K562 (cell line): ENCODE results near the gene CDCP1. TPM values are rescaled to one million over a fixed set of nuclear protein-coding genes. Genes with fewer than 3 reads are reported as not detected.

Source experiments
- ATAC-seq: fragments of 200-7000 bp; cut with Tn5 transposase; 3 replicates; pipeline ENCODE4 v1.9.1; 2020; ENCODE audit warnings: moderate library complexity
- BruUV-seq: library from RNA; stranded (reverse); fragments of 400-500 nt; replicated peaks from 2 replicates; lab custom pipeline; 2021; lab: Mats Ljungman, UMichigan
- CTCF ChIA-PET: fragments of 300-600 bp; formaldehyde crosslinking; extraction: SDS; loops from one replicate; lab custom pipeline; 2021; ENCODE audit warnings: low intra/inter-chr PET ratio; lab: Yijun Ruan, JAX
- POLR2A ChIA-PET: fragments of 300-600, 350-650 bp; sonication (Branson Sonifier 250); formaldehyde crosslinking; extraction: SDS; loops from one replicate; lab custom pipeline; 2021; ENCODE audit warnings: antibody characterized with exemption, inconsistent platforms; lab: Yijun Ruan, JAX
- DNase-seq, 4 experiments: peaks; one replicate each; pipeline versions ENCODE4 v3.0.0 to v3.0.0-alpha.2; 2011 to 2018; ENCODE audit warnings: low spot score in 3 of 4, mixed read lengths in 3 of 4; ENCODE audit errors: extremely low read depth in 1 of 4
- FAIRE-seq: peaks from 2 replicates; lab custom pipeline; 2011; peaks lifted over from hg19 to GRCh38; lab: Jason Lieb, UNC
- H2AFZ ChIP-seq: 2 replicates; pipeline ENCODE4 v1.6.0; 2011; ENCODE audit warnings: low read depth, low read length, control low read depth, inconsistent platforms
- H3K27ac ChIP-seq: fragments of 200-600 bp; 3 replicates; pipeline ENCODE4 v1.8.0; 2011; ENCODE audit warnings: low read depth, mild to moderate bottlenecking, control low read depth, inconsistent platforms, low read length, moderate library complexity, mixed read lengths; ENCODE audit errors: extremely low read depth
- H3K27me3 ChIP-seq, 2 experiments: fragments of 300-600 bp in 1 of 2; 2 replicates in 1 of 2; 3 replicates in 1 of 2; pipeline versions ENCODE4 v1.6.0 to v1.8.0; 2011; ENCODE audit warnings: inconsistent platforms in 2 of 2, low read length in 2 of 2, mild to moderate bottlenecking in 1 of 2, mixed read lengths in 1 of 2, moderate library complexity in 1 of 2; ENCODE audit not compliant: control insufficient read depth in 2 of 2, insufficient read depth in 2 of 2
- H3K36me3 ChIP-seq: fragments of 300-600 bp; 3 replicates; pipeline ENCODE4 v1.8.0; 2011; ENCODE audit warnings: mild to moderate bottlenecking, low read length, inconsistent platforms; ENCODE audit not compliant: control insufficient read depth, insufficient read depth
- H3K4me1 ChIP-seq, 2 experiments: fragments of 200-600 bp in 1 of 2; replicated peaks in 1 of 2; 2 replicates in 1 of 2; 3 replicates in 1 of 2; pipeline versions ENCODE4 v1.5.1 to v1.8.0; 2011; ENCODE audit warnings: inconsistent platforms in 2 of 2, low read length in 2 of 2, mild to moderate bottlenecking in 1 of 2, mixed read lengths in 1 of 2, moderate library complexity in 1 of 2; ENCODE audit not compliant: control insufficient read depth in 2 of 2, insufficient read depth in 2 of 2
- H3K4me2 ChIP-seq: 2 replicates; pipeline ENCODE4 v1.6.1; 2011; ENCODE audit warnings: low read length, control low read depth, inconsistent platforms, mixed read lengths; ENCODE audit not compliant: insufficient read depth
- H3K4me3 ChIP-seq: fragments of 200-600 bp; sonication (generic), shearing (Covaris generic); 2 replicates; pipeline ENCODE4 v1.5.1; 2016; ENCODE audit warnings: control low read depth, inconsistent platforms
- H3K79me2 ChIP-seq: fragments of 200-600 bp; 3 replicates; pipeline ENCODE4 v1.8.0; 2011; ENCODE audit warnings: low read length, inconsistent platforms; ENCODE audit not compliant: control insufficient read depth, insufficient read depth
- H3K9ac ChIP-seq, 2 experiments: 2 replicates each; pipeline versions ENCODE4 v1.6.0 to v1.6.1; 2011; ENCODE audit warnings: low read depth in 2 of 2, low read length in 2 of 2, control low read depth in 1 of 2, inconsistent platforms in 1 of 2, mild to moderate bottlenecking in 1 of 2, mixed read lengths in 1 of 2; ENCODE audit not compliant: insufficient read depth in 1 of 2
- H3K9me1 ChIP-seq: one replicate; pipeline ENCODE4 v1.6.0; 2011; ENCODE audit warnings: inconsistent platforms, mild to moderate bottlenecking, low read length, moderate library complexity; ENCODE audit not compliant: control insufficient read depth, insufficient read depth
- H3K9me3 ChIP-seq: replicated peaks from 2 replicates; pipeline ENCODE4 v1.5.1; 2011; ENCODE audit warnings: low read depth, low read length, inconsistent platforms; ENCODE audit not compliant: control insufficient read depth, insufficient read depth
- H4K20me1 ChIP-seq: replicated peaks from 2 replicates; pipeline ENCODE4 v1.6.1; 2011; ENCODE audit warnings: low read length, inconsistent platforms, mixed read lengths; ENCODE audit not compliant: control insufficient read depth, insufficient read depth
- ESRRA ChIP-seq: fragments of 450-650 bp; IDR thresholded peaks from 2 replicates; pipeline ENCODE4 v1.6.1; 2014; ENCODE audit warnings: low read depth, mild to moderate bottlenecking, moderate library complexity, borderline replicate concordance
- EWSR1 ChIP-seq: fragments of 450-650 bp; IDR thresholded peaks from 2 replicates; pipeline ENCODE4 v1.6.1; 2018; ENCODE audit warnings: borderline replicate concordance, mild to moderate bottlenecking, low read depth, moderate library complexity; ENCODE audit not compliant: partially characterized antibody
- ILK ChIP-seq: fragments of 450-650 bp; IDR thresholded peaks from 2 replicates; pipeline ENCODE4 v1.6.1; 2016; ENCODE audit warnings: missing genetic modification characterization, low read depth, mild to moderate bottlenecking, missing compliant biosample characterization, moderate library complexity, borderline replicate concordance
- MED1 ChIP-seq: sonication (generic); formaldehyde crosslinking; IDR thresholded peaks from 2 replicates; pipeline ENCODE4 v1.8.1; 2023; ENCODE audit warnings: missing genetic modification reagents, borderline replicate concordance
- MEF2D ChIP-seq: conservative IDR thresholded peaks from 2 replicates; pipeline ENCODE4 v1.6.1; 2016; ENCODE audit warnings: low read depth, missing genetic modification characterization, missing compliant biosample characterization
- NFIX ChIP-seq: fragments of 250-450 bp; sonication (Bioruptor Pico); IDR thresholded peaks from 2 replicates; pipeline ENCODE4 v1.4.0; 2020; ENCODE audit warnings: low read depth, mild to moderate bottlenecking, moderate library complexity
- NR2C2 ChIP-seq, 2 experiments: fragments of 200-800 bp in 1 of 2; sonication (Bioruptor generic) in 1 of 2; sonication (generic) in 1 of 2; formaldehyde crosslinking in 1 of 2; IDR thresholded peaks; 2 replicates each; pipeline versions ENCODE4 v1.6.1 to v1.8.0; 2016 to 2022; ENCODE audit warnings: mild to moderate bottlenecking in 1 of 2, missing compliant biosample characterization in 1 of 2, missing genetic modification characterization in 1 of 2, missing genetic modification reagents in 1 of 2
- POLR3A ChIP-seq: IDR thresholded peaks from 2 replicates; pipeline ENCODE4 v1.6.1; 2011; ENCODE audit warnings: borderline replicate concordance, mild to moderate bottlenecking, moderate library complexity; ENCODE audit not compliant: insufficient read length, insufficient read depth; ENCODE audit errors: extremely low read depth
- PRPF4 ChIP-seq: fragments of 200-400 bp; formaldehyde crosslinking; IDR thresholded peaks from one replicate; pipeline ENCODE4 v1.6.1; 2017; ENCODE audit warnings: low read length, low read depth, mild to moderate bottlenecking; ENCODE audit not compliant: insufficient read depth, poor library complexity, severe bottlenecking
- SFPQ ChIP-seq: fragments of 200-400 bp; formaldehyde crosslinking; IDR thresholded peaks from 2 replicates; pipeline ENCODE4 v1.6.1; 2017; ENCODE audit warnings: mild to moderate bottlenecking, low read depth, low read length, moderate library complexity
- SRSF3 ChIP-seq: fragments of 200-400 bp; formaldehyde crosslinking; IDR thresholded peaks from 2 replicates; pipeline ENCODE4 v1.6.1; 2016; ENCODE audit warnings: mild to moderate bottlenecking, low read length, moderate library complexity; ENCODE audit not compliant: insufficient read depth
- TCF3 ChIP-seq: sonication (generic); formaldehyde crosslinking; IDR thresholded peaks from 2 replicates; pipeline ENCODE4 v1.4.0; 2020; ENCODE audit warnings: mild to moderate bottlenecking, missing genetic modification reagents
- TCF7 ChIP-seq: sonication (generic); IDR thresholded peaks from 2 replicates; pipeline ENCODE4 v1.6.1; 2016; ENCODE audit warnings: antibody characterized with exemption, borderline replicate concordance
- ZFP36 ChIP-seq: fragments of 150-350 bp; IDR thresholded peaks from 2 replicates; pipeline ENCODE4 v1.6.1; 2018; ENCODE audit warnings: low read length, low read depth; ENCODE audit not compliant: partially characterized antibody
- ZNF165 ChIP-seq: fragments of 250-450 bp; sonication (Bioruptor Pico); IDR thresholded peaks from 2 replicates; pipeline ENCODE4 v1.4.0; 2020; ENCODE audit warnings: borderline replicate concordance
- ZNF239 ChIP-seq: fragments of 250-450 bp; sonication (Bioruptor Pico); IDR thresholded peaks from 2 replicates; pipeline ENCODE4 v1.4.0; 2020; ENCODE audit warnings: mild to moderate bottlenecking
- WGBS: fragments of 100-300 bp; shearing (Covaris generic); methylation state at CpG from one replicate; pipeline ENCODE4 v1.1.6; 2016; ENCODE audit warnings: low coverage, mixed read lengths; ENCODE audit not compliant: insufficient coverage; ENCODE audit errors: missing lambda C conversion rate; 5-methylcytosine and 5-hydroxymethylcytosine counted together
- in situ Hi-C: fragments of 300-500 bp; cut with MboI; formaldehyde crosslinking; loops from 4 replicates; pipeline ENCODE4 v1.15.0; 2018; ENCODE audit warnings: inconsistent platforms, mixed read lengths
- intact Hi-C: fragments of 100-400 bp; cut with micrococcal nuclease; formaldehyde crosslinking; loops from 2 replicates; pipeline ENCODE4 v1.14.2; 2022
- polyA plus RNA-seq, 8 experiments: library from polyadenylated mRNA; depleted of rRNA in 4 of 8; stranded (reverse) in 5 of 8; unstranded in 3 of 8; fragments of >200 nt; fragmentation: Nextera tagmentation in 2 of 8; fragmentation: Illumina TruSeq in 1 of 8; extraction: Ambion mirVana in 2 of 8; extraction: Trizol in 1 of 8; gene quantifications; 2 replicates each; pipeline versions ENCODE4 v1.2.1 to v1.2.3, GENCODE V29; 2011 to 2014; ENCODE audit warnings: inconsistent platforms in 1 of 8, missing spikeins in 1 of 8
- total RNA-seq, 7 experiments: library from RNA; depleted of rRNA in 6 of 7; stranded (reverse); fragments of >200 nt in 6 of 7; fragmentation: Illumina TruSeq in 2 of 7; extraction: Trizol in 2 of 7; gene quantifications; 2 replicates each; pipeline versions ENCODE4 v1.2.1 to v1.2.3, GENCODE V29; 2011 to 2021; ENCODE audit warnings: low replicate concordance in 1 of 7

Gene CDCP1
- total and polyA plus RNA-seq, 9 of the 15 experiments (the other 6 are each of a cell fraction or from before 2014, with no cell fraction given) = 3.9 to 16.4 (median 5.2) TPM

- TF ChIP-seq TCF3 (CRISPR knock-in tag) = no peak; the same call in 1 of the 2 replicates
- TF ChIP-seq EWSR1 = no peak
- no peak for TF ChIP-seq MEF2D (tag)
Measured at GRCh38 chr3:45055032-45055410, 91.2 kb downstream of the CDCP1 start (continued).

GRCh38 chr3:45054196-45054857, 91.9 kb downstream of the CDCP1 start:
- no peak overlapping the region for H3K4me3 ChIP-seq
- no peaks in the 10 kb centered on the region for H3K9me3 ChIP-seq
- 54% methylated on average over 3 of the region's 3 CpGs for WGBS
- peaks cover 16 to 64% of the 10 kb centered on the region in 2 experiments for H3K4me1 ChIP-seq
- ATAC-seq (no peak), DNase-seq (no peak), FAIRE-seq (no peak)
- CTCF ChIA-PET = no interaction called here
- peak overlapping the region; percentile 30 for H2AFZ ChIP-seq
- H3K9ac ChIP-seq = peak overlapping the region in 1 of 2 experiments; percentile 12; a peak in 1 of 4 replicates
- H3K4me2 ChIP-seq = no peak overlapping the region
- no peaks in the 10 kb centered on the region for H3K36me3 ChIP-seq
- POLR2A ChIA-PET = interaction anchor here (6.1 kb wide), 1 partner anchor 11 kb away, joined by 32 read pairs; no protein-coding TSS in a partner anchor
- H4K20me1 ChIP-seq = no peaks in the 10 kb centered on the region
- H3K27ac ChIP-seq = peak overlapping the region; percentile 51
- in situ Hi-C loops (no loop called here), intact Hi-C loops (loop anchor here (2.0 kb wide), 1 partner anchor 38 kb away; no protein-coding TSS in a partner anchor)
- H3K27me3 ChIP-seq = no peaks in the 10 kb centered on the region
- H3K9me1 ChIP-seq = no peaks in the 10 kb centered on the region
- H3K79me2 ChIP-seq = no peaks in the 10 kb centered on the region
- no TSS peak for BruUV-seq
- no peak for TF ChIP-seq PRPF4
- peak; percentile 65 for TF ChIP-seq NFIX (CRISPR knock-in tag)
- peak; percentile 95 for TF ChIP-seq ILK (tag)
- TF ChIP-seq TCF7 = no peak
- no peak for TF ChIP-seq POLR3A
- peak; percentile 95 for TF ChIP-seq ZNF165 (CRISPR knock-in tag)
- TF ChIP-seq SRSF3 = no peak
- TF ChIP-seq ESRRA = no peak
- no peak for TF ChIP-seq MED1 (CRISPR knock-in tag)
- peak; percentile 90 for TF ChIP-seq ZNF239 (CRISPR knock-in tag)
- TF ChIP-seq SFPQ = no peak
- no peak for TF ChIP-seq NR2C2 (CRISPR knock-in tag; IDR thresholded peaks at IDR 0.05)
- TF ChIP-seq NR2C2 (tag; IDR thresholded peaks at IDR 0.05) = peak; percentile 72
- no peak for TF ChIP-seq ZFP36
